HG03025 (cell line): ENCODE data around the gene TNNC2.
"Not testable (repeated sequence)": the region's sequence is repeated elsewhere in the genome, so short reads cannot be mapped to it uniquely, and the experiment has no call there.

Experiments used
- ATAC-seq: cut with Tn5 transposase; IDR thresholded peaks from one replicate; pipeline ENCODE4 v1.9.1; 2021; ENCODE audit warnings: mild to moderate bottlenecking, moderate library complexity; ENCODE audit not compliant: unreplicated experiment, low FRiP score

The TNNC2 gene

GRCh38 chr20:45823949-45824835, 2.9 kb downstream of the TNNC2 start:
- ATAC-seq: no peak

- ATAC-seq: no peak
Observed at GRCh38 chr20:45822857-45823256, 4.3 kb downstream of the TNNC2 start.

GRCh38 chr20:45821947-45822346, 5.2 kb downstream of the TNNC2 start:
- ATAC-seq: no peak

- no peak for ATAC-seq
Observed at GRCh38 chr20:45819466-45819865, 7.6 kb downstream of the TNNC2 start.

- no peak for ATAC-seq
Observed at GRCh38 chr20:45818239-45818638, 8.9 kb downstream of the TNNC2 start.

- no peak for ATAC-seq
Observed at GRCh38 chr20:45817376-45818194, 9.5 kb downstream of the TNNC2 start.

GRCh38 chr20:45816951-45817350, 10.2 kb downstream of the TNNC2 start:
- no peak for ATAC-seq

- no peak for ATAC-seq
Observed at GRCh38 chr20:45814314-45814713, 12.8 kb downstream of the TNNC2 start.

GRCh38 chr20:45813489-45813888, 13.6 kb downstream of the TNNC2 start:
- no peak for ATAC-seq

- ATAC-seq: no peak
Observed at GRCh38 chr20:45813006-45813340, 14.1 kb downstream of the TNNC2 start.

- ATAC-seq: peak; percentile 97
Observed at GRCh38 chr20:45812157-45813005, 14.7 kb downstream of the TNNC2 start, which contains the start of gene UBE2C. UBE2C (plus strand) TSS chr20:45812644; CDS start chr20:45812696, 52 bp downstream.

GRCh38 chr20:45810191-45810970, 16.7 kb downstream of the TNNC2 start:
- no peak for ATAC-seq

GRCh38 chr20:45801851-45802250, 25.3 kb downstream of the TNNC2 start:
- no peak for ATAC-seq

- ATAC-seq: no peak
Observed at GRCh38 chr20:45798935-45799642, 28.0 kb downstream of the TNNC2 start.

- ATAC-seq: not testable (repeated sequence)
Observed at GRCh38 chr20:45797955-45798354, 29.2 kb downstream of the TNNC2 start.

- ATAC-seq: not testable (repeated sequence)
Observed at GRCh38 chr20:45797510-45797909, 29.6 kb downstream of the TNNC2 start.

- ATAC-seq: no peak
Observed at GRCh38 chr20:45796337-45797065, 30.6 kb downstream of the TNNC2 start.

GRCh38 chr20:45792317-45793118, 34.6 kb downstream of the TNNC2 start:
- ATAC-seq: peak; percentile 9
